ENCODE data around the gene UBXN1.
A peak's percentile ranks its signal among the peaks of the same experiment; 100 is the strongest.
"Not testable (repeated sequence)": the region's sequence is repeated elsewhere in the genome, so short reads cannot be mapped to it uniquely, and the experiment has no call there.

Gene UBXN1

DNA sequence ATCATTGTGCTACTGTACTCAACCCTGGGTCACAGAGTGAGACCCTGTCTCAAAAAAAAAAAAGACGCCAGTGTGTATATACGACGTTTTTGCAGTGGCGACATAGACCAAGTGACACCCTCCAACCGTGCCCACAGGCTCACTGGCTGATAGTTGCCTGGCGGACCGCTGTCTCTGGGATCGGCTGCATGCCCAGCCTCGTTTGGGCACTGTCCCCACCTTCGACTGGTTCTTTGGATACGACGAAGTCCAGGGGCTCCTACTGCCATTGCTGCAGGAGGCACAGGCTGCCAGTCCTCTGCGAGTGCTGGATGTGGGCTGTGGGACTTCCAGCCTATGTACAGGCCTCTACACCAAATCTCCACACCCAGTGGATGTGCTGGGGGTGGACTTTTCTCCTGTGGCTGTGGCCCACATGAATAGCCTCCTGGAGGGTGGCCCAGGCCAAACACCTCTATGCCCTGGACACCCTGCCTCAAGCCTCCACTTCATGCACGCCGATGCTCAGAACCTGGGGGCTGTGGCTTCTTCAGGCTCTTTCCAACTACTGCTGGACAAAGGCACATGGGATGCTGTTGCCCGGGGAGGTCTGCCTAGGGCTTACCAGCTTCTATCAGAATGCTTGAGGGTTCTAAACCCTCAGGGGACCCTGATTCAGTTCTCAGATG is 12.5 kb downstream of the UBXN1 start:
- no peaks in the 10 kb centered on the region for H3K9me3 ChIP-seq (ENCODE audit: control insufficient read depth, low read depth, low read length)
- peak overlapping the region; percentile 68 for H3K27ac ChIP-seq (ENCODE audit: low read length)
- H3K4me1 ChIP-seq (ENCODE audit: control insufficient read depth, low read depth, low read length), result peaks cover 15% of the 10 kb centered on the region

DNA sequence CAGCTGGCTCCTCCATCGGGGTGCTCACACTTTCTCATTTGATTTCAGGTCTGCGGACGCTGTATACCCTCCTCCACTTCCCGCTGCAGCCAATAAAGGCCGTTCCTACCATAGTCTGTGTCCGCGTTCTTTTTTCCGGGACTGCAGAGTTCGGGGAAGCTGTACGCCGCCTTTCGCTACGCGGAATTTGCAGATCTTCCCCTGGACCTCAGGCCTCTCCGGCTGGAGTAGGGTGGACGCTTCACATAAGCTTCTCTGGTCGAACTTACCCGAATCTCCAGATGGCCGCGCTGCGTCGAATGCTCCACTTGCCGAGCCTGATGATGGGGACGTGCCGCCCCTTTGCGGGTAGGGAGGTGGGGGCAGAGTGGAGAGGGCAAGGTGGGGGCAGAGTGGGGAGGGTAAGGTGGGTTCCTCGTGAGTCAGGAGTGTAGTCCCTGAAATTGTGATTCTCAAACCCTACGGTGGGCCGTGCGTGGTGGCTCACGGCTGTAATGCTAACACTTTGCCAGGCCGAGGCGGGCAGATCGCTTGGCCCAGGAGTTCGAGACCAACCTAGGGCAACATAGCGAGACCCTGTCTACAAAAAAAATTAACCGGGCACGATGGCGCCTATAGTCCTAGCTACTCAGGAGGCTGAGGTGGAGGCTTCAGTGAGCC is 13.1 kb downstream of the UBXN1 start:
- Histone ChIP-seq H3K4me1 (ENCODE audit: control insufficient read depth, low read depth, low read length) (peaks cover 15% of the 10 kb centered on the region), H3K27me3 (ENCODE audit: control insufficient read depth, insufficient read depth, low read length) (no peaks in the 10 kb centered on the region), H3K9ac (ENCODE audit: low read length) (peak overlapping the region; percentile 95), H3K4me3 (ENCODE audit: low read length) (peak overlapping the region; percentile 97), H3K9me3 (ENCODE audit: control insufficient read depth, low read depth, low read length) (no peaks in the 10 kb centered on the region), H3K27ac (ENCODE audit: low read length) (peak overlapping the region; percentile 68), H3K36me3 (ENCODE audit: control insufficient read depth, low read depth, low read length) (peaks cover 24% of the 10 kb centered on the region)

More for the DNA sequence above, 12.5 kb downstream of the UBXN1 start:
- peak overlapping the region; percentile 95 for H3K9ac ChIP-seq (ENCODE audit: low read length)
- H3K27me3 ChIP-seq (ENCODE audit: control insufficient read depth, insufficient read depth, low read length), result no peaks in the 10 kb centered on the region
- peak overlapping the region; percentile 97 for H3K4me3 ChIP-seq (ENCODE audit: low read length)
- H3K36me3 ChIP-seq (ENCODE audit: control insufficient read depth, low read depth, low read length), result peaks cover 24% of the 10 kb centered on the region

DNA sequence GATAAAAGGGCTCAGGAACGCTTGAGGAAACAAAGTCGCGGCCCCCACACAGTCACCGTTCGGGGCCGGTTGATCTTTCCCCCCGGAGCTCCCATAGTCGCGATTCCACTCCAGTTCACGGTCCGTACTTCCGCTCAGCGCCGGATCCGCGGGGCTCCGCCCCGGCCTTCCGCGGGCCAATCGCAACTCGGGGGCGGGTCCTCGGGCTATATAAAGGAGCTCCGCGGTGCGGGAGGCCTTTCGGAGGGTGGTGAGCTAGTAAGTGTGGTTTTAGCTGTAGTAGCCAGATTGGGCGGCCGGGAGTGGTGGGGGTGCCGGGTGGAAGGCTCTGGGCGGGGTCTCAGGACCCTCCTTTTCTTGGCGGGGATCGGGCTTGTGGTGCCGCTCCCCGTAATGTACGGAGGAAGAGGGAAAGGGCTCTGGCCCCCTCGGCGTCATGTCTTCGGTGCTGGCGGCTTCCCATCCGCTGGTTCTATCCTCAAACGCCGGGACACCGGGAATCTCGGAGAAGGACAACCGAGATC is 13.7 kb downstream of the UBXN1 start, which contains the start of the genes C11orf98 and CSKMT:
C11orf98 (minus strand) TSS at position 136 of the 524 bp plus-strand sequence; CDS start at position 95, 41 bp downstream.
CSKMT (plus strand) TSS at position 238 of the 524 bp plus-strand sequence. CDS start 568 bp downstream, outside the sequence.
- Histone ChIP-seq H3K4me1 (ENCODE audit: control insufficient read depth, low read depth, low read length) (peaks cover 15% of the 10 kb centered on the region), H3K36me3 (ENCODE audit: control insufficient read depth, low read depth, low read length) (peaks cover 24% of the 10 kb centered on the region), H3K9ac (ENCODE audit: low read length) (peak within 1 kb of the TSS; percentile 95), H3K4me3 (ENCODE audit: low read length) (peak within 1 kb of the TSS; percentile 97), H3K27ac (ENCODE audit: low read length) (peak within 1 kb of the TSS; percentile 68), H3K9me3 (ENCODE audit: control insufficient read depth, low read depth, low read length) (no peaks in the 10 kb centered on the region), H3K27me3 (ENCODE audit: control insufficient read depth, insufficient read depth, low read length) (no peaks in the 10 kb centered on the region)

DNA sequence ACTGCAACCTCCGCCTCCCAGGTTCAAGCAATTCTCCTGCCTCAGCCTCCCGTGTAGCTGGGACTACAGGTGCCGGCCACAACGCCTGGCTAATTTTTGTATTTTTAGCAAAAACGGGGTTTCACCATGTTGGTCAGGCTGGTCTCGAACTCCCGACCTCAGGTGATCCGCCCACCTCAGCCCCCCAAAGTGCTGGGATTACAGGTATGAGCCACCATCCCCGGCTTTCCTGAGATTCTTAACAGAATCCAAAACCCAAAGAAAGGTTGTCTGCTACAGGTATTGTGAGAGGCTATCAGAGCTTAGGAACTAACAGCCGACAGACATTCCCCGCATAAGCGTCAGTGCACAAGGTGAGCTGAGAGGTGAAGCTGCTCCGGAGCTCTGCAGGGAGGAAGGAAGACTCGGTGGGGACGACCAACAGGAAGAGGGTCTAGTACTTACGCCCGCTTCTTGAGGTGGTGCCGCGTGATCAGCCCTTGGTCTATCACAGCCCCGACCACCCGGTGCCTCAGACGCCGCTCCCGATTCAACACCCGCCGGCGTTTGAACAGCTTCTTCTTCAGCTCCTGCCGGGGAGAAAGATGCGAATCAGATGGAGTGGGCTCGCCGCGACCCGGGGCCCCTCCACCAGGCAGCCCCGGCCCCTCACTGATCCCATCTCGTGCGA is 14.3 kb downstream of the UBXN1 start:
- Histone ChIP-seq H3K9me3 (ENCODE audit: control insufficient read depth, low read depth, low read length) (no peaks in the 10 kb centered on the region), H3K36me3 (ENCODE audit: control insufficient read depth, low read depth, low read length) (peaks cover 24% of the 10 kb centered on the region), H3K9ac (ENCODE audit: low read length) (peak overlapping the region; percentile 95), H3K27me3 (ENCODE audit: control insufficient read depth, insufficient read depth, low read length) (no peaks in the 10 kb centered on the region), H3K4me1 (ENCODE audit: control insufficient read depth, low read depth, low read length) (peaks cover 15% of the 10 kb centered on the region), H3K4me3 (ENCODE audit: low read length) (peak overlapping the region; percentile 97), H3K27ac (ENCODE audit: low read length) (peak overlapping the region; percentile 8)

DNA sequence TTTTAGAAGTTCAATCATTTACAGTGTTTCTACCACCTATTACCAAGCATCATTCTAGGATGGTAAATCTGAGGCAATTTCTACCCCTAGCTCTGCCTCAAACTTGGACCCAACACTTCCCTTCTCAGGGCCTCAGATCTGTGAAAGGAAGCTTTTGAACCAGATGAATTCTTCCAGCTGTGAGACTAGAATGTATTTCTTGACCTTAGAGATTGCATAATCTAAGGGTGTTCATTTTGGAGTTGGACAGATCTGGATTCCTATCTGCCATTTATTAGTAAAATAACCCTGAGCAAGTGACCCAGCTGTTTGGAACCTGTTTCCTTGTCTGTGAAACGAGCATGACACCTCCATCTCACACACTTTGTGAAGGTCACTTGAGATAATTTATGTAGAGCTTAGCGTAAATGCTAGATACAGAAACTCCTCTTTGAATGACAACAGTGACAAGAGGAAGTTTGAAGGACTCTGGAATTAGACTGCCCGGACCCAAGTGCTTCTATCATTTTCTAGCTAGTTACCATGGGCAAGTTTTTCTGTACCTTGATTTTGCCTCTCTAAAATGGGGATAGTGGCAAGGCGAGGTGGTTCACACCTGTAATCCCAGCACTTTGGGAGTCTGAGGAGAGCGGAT is 22.0 kb downstream of the UBXN1 start:
- Histone ChIP-seq H3K9ac (ENCODE audit: low read length) (no peak overlapping the region), H3K27me3 (ENCODE audit: control insufficient read depth, insufficient read depth, low read length) (no peaks in the 10 kb centered on the region), H3K9me3 (ENCODE audit: control insufficient read depth, low read depth, low read length) (no peaks in the 10 kb centered on the region), H3K4me3 (ENCODE audit: low read length) (no peak overlapping the region), H3K27ac (ENCODE audit: low read length) (no peak overlapping the region), H3K36me3 (ENCODE audit: control insufficient read depth, low read depth, low read length) (no peaks in the 10 kb centered on the region), H3K4me1 (ENCODE audit: control insufficient read depth, low read depth, low read length) (no peaks in the 10 kb centered on the region)

GRCh38 chr11:62654297-62654696 is 24.6 kb downstream of the UBXN1 start:
- H3K27me3 ChIP-seq (ENCODE audit: control insufficient read depth, insufficient read depth, low read length), result no peaks in the 10 kb centered on the region
- H3K27ac ChIP-seq (ENCODE audit: low read length), result no peak overlapping the region
- no peak overlapping the region for H3K4me3 ChIP-seq (ENCODE audit: low read length)
- no peaks in the 10 kb centered on the region for H3K9me3 ChIP-seq (ENCODE audit: control insufficient read depth, low read depth, low read length)
- no peak overlapping the region for H3K9ac ChIP-seq (ENCODE audit: low read length)
- peaks cover 5% of the 10 kb centered on the region for H3K36me3 ChIP-seq (ENCODE audit: control insufficient read depth, low read depth, low read length)
- H3K4me1 ChIP-seq (ENCODE audit: control insufficient read depth, low read depth, low read length), result no peaks in the 10 kb centered on the region

DNA sequence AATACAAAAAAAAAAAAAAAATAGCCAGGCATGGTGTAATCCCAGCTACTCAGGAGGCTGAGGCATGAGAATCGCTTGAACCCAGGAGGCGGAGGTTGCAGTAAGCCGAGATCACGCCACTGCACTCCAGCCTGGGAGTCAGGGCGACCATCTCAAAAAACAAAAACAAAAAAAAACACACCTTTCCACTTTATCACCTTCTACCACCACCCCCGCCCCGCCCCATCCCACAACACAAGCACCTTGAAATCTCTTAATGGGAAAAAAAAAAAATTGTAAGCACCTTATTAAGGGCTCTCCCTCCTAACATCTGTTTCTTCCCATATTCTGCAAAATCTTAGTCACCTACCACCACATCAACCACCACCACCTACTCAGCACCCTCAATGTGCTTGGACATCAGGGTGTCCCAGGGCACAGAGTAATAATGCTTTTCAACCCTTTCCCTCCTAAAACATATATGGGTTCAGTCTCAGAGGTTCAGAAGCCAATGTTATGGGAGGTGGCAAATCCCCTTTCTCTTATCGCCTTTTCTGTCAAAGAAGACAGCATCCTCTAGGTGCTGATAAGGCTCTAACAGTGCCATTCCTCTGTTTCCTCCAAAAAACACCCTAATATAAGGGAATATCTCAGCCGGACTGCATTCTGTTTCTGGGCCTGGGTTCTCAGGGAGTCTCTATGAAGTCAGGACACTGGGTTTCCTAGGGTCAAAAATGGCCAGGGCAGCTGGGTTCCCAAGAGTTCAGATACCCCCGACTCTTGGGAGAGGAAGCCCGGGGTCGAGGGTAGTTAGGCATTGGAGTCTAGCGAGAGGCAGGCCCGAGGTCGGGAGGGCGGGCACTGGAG is 26.5 kb downstream of the UBXN1 start:
- Histone ChIP-seq H3K9ac (ENCODE audit: low read length) (peak overlapping the region; percentile 92), H3K27ac (ENCODE audit: low read length) (peak overlapping the region; percentile 65), H3K4me1 (ENCODE audit: control insufficient read depth, low read depth, low read length) (no peaks in the 10 kb centered on the region), H3K27me3 (ENCODE audit: control insufficient read depth, insufficient read depth, low read length) (no peaks in the 10 kb centered on the region), H3K9me3 (ENCODE audit: control insufficient read depth, low read depth, low read length) (no peaks in the 10 kb centered on the region), H3K36me3 (ENCODE audit: control insufficient read depth, low read depth, low read length) (peaks cover 22% of the 10 kb centered on the region), H3K4me3 (ENCODE audit: low read length) (peak overlapping the region; percentile 87)

DNA sequence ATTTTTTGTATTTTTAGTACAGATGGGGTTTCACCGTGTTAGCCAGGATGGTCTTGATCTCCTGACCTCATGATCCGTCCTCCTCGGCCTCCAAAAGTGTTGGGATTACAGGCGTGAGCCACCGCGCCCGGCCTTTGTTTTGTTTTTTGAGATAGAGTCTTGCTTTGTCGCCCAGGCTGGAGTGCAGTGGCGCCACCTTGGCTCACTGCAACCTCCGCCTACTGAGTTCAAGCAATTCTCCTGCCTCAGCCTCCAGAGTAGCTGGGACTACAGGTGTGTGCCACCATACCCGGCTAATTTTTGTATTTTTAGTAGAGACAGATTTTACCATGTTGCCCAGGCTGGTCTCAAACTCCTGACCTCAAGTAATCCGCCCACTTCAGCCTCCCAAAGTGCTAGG is 28.6 kb downstream of the UBXN1 start:
- H3K27ac ChIP-seq (ENCODE audit: low read length); H3K4me3 ChIP-seq (ENCODE audit: low read length); H3K9me3 ChIP-seq (ENCODE audit: control insufficient read depth, low read depth, low read length); H3K4me1 ChIP-seq (ENCODE audit: control insufficient read depth, low read depth, low read length); H3K9ac ChIP-seq (ENCODE audit: low read length); H3K27me3 ChIP-seq (ENCODE audit: control insufficient read depth, insufficient read depth, low read length): not testable (repeated sequence)
- H3K36me3 ChIP-seq (ENCODE audit: control insufficient read depth, low read depth, low read length), result peaks cover 22% of the 10 kb centered on the region

GRCh38 chr11:62649486-62649885 is 29.4 kb downstream of the UBXN1 start:
- Histone ChIP-seq H3K9me3 (ENCODE audit: control insufficient read depth, low read depth, low read length) (no peaks in the 10 kb centered on the region), H3K9ac (ENCODE audit: low read length) (no peak overlapping the region), H3K36me3 (ENCODE audit: control insufficient read depth, low read depth, low read length) (peaks cover 22% of the 10 kb centered on the region), H3K27me3 (ENCODE audit: control insufficient read depth, insufficient read depth, low read length) (no peaks in the 10 kb centered on the region), H3K4me1 (ENCODE audit: control insufficient read depth, low read depth, low read length) (no peaks in the 10 kb centered on the region), H3K27ac (ENCODE audit: low read length) (no peak overlapping the region), H3K4me3 (ENCODE audit: low read length) (no peak overlapping the region)

DNA sequence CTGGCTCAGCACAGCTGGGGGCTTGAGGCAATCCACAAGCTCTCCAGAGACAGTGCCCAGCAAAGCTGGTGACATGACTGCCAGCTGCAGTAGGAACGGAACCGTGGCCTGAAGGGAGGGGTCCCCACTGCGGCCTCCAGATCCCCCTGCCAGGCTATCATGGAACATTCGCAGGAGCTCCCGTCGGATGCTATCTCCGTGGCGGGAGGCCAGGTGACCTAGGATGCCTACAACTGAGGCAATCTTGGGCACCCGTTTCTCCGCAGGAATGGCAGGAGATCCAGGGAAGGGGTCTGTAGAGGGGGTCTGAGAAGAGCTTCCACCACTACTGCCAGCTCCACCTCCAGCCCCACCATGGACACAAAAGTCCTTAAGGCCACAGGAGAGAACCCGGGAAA is 29.9 kb downstream of the UBXN1 start:
- H3K4me1 ChIP-seq (ENCODE audit: control insufficient read depth, low read depth, low read length), result no peaks in the 10 kb centered on the region
- H3K9ac ChIP-seq (ENCODE audit: low read length), result no peak overlapping the region
- H3K36me3 ChIP-seq (ENCODE audit: control insufficient read depth, low read depth, low read length), result peaks cover 25% of the 10 kb centered on the region

More for the DNA sequence above, 29.9 kb downstream of the UBXN1 start:
- Histone ChIP-seq H3K4me3 (ENCODE audit: low read length) (no peak overlapping the region), H3K9me3 (ENCODE audit: control insufficient read depth, low read depth, low read length) (no peaks in the 10 kb centered on the region), H3K27ac (ENCODE audit: low read length) (no peak overlapping the region), H3K27me3 (ENCODE audit: control insufficient read depth, insufficient read depth, low read length) (no peaks in the 10 kb centered on the region)
